Esophagus squamous epithelium (tissue), 5 donors: Measurements from ENCODE around the gene LRIG2. TPM values are rescaled to one million over a fixed set of nuclear protein-coding genes. Genes with fewer than 3 reads are reported as not detected.
"Not testable (repeated sequence)": the region's sequence is repeated elsewhere in the genome, so short reads cannot be mapped to it uniquely, and the experiment has no call there.

ENCODE experiments used
- DNase-seq: peaks from one replicate; lab custom pipeline; 2025; lab: John Stamatoyannopoulos, UW
- H3K27ac ChIP-seq, 4 donors: fragments of 200-600 bp; sonication (generic); one replicate each; pipeline ENCODE4 v1.5.1; 2016 to 2019; ENCODE audit warnings: mild to moderate bottlenecking in 1 of 4
- H3K27me3 ChIP-seq, 4 donors: fragments of 200-600 bp; sonication (generic); 1 replicate in 3 of 4; 2 replicates in 1 of 4; pipeline versions ENCODE4 v1.5.1 to v1.6.0; 2017 to 2021; ENCODE audit warnings: antibody characterized with exemption in 1 of 4
- H3K36me3 ChIP-seq, 3 donors: fragments of 200-600 bp; sonication (generic); one replicate each; pipeline ENCODE4 v1.5.1; 2016 to 2019
- H3K4me1 ChIP-seq, 3 donors: fragments of 200-600 bp; sonication (generic); one replicate each; pipeline ENCODE4 v1.5.1; 2017 to 2019
- H3K4me3 ChIP-seq, 4 donors: fragments of 200-600 bp; sonication (generic); 1 replicate in 3 of 4; 2 replicates in 1 of 4; pipeline ENCODE4 v1.5.1; 2016 to 2019; ENCODE audit warnings: mild to moderate bottlenecking in 2 of 4, moderate library complexity in 1 of 4
- H3K9me3 ChIP-seq, 3 donors: fragments of 200-600 bp; sonication (generic); one replicate each; pipeline ENCODE4 v1.5.1; 2016 to 2019
- POLR2A ChIP-seq, 4 donors: fragments of 450-650 bp; IDR thresholded peaks; one replicate each; pipeline ENCODE4 v1.6.1; 2017; ENCODE audit warnings: antibody characterized with exemption in 4 of 4, mild to moderate bottlenecking in 4 of 4, moderate library complexity in 3 of 4
- WGBS, 2 donors: methylation state at CpG; one replicate each; pipeline ENCODE4 v1.1.5; 2018; 5-methylcytosine and 5-hydroxymethylcytosine counted together
- intact Hi-C: fragments of 100-400 bp; cut with DNase I; formaldehyde crosslinking; loops from one replicate; pipeline ENCODE4 v1.15.0; 2022
- total RNA-seq, 4 donors: library from RNA; depleted of rRNA; stranded (reverse); fragments of >200 nt; gene quantifications; one replicate each; pipeline ENCODE4 v1.1.0, GENCODE V29; 2016
- TF ChIP-seq, protein P1 (sequence below), 6 experiments: fragments of 450-650 bp in 4 of 6; fragments of 200-600 bp in 2 of 6; sonication (generic) in 2 of 6; IDR thresholded peaks; one replicate each; pipeline ENCODE4 v1.5.1; 2016 to 2019; ENCODE audit warnings: antibody characterized with exemption in 6 of 6, mild to moderate bottlenecking in 4 of 6, moderate library complexity in 4 of 6
- donor health status: DM: yes; HTN: yes; CAD: no.

LRIG2 gene, protein sequence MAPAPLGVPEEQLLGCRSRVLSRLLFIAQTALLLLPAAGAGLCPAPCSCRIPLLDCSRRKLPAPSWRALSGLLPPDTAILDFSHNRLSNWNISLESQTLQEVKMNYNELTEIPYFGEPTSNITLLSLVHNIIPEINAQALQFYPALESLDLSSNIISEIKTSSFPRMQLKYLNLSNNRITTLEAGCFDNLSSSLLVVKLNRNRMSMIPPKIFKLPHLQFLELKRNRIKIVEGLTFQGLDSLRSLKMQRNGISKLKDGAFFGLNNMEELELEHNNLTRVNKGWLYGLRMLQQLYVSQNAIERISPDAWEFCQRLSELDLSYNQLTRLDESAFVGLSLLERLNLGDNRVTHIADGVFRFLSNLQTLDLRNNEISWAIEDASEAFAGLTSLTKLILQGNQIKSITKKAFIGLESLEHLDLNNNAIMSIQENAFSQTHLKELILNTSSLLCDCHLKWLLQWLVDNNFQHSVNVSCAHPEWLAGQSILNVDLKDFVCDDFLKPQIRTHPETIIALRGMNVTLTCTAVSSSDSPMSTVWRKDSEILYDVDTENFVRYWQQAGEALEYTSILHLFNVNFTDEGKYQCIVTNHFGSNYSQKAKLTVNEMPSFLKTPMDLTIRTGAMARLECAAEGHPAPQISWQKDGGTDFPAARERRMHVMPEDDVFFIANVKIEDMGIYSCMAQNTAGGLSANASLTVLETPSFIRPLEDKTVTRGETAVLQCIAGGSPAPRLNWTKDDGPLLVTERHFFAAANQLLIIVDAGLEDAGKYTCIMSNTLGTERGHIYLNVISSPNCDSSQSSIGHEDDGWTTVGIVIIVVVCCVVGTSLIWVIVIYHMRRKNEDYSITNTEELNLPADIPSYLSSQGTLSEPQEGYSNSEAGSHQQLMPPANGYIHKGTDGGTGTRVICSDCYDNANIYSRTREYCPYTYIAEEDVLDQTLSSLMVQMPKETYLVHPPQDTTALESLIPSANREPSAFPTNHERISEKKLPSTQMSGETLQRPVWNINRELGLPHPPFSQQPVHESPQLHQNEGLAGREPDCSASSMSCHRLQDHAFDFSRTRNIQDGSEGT
- 10 to 100 TPM in 3 of 4 donors, 1 to 10 TPM in 1; 8.9 to 18.3 (median 11.6) TPM for total RNA-seq

DNA sequence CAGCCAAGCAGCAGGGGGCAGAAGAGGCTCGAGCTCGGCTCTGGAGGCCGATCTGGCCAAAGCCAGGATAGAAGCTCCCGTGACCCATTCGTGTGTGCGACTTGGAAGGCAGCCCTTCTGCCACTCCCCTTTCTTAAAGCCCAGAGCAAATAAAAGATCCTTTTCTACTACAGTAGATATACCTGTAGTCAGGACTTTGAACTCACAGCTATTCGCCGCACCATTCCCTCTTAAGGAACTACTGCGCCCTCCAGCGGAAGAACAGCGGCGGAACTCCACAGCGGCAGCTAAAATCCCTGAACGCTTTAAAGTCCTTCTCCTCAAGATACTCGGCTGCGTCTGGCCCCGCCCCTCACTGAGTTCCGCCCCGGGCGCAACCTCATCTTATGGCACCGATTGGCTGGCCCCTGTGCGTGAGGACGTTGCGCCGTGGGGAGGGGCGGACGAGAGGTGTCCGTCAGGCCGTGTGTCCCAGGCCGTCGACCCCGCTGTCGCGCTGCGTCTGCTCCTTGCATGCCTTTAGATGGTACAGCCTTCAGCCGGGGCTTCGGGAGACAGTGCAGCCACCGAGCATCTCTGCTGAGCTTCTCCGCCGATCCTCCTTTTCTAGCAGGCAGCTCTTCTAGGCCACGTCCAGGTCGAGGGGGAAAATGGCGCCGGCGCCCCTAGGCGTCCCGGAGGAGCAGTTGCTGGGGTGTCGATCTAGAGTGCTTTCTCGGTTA is at the start of gene LRIG2:
TSS of gene LRIG2 (plus strand) at position 442 of the 722 bp plus-strand sequence. CDS start at position 651, 209 bp downstream.
- TF ChIP-seq, protein P1, sequence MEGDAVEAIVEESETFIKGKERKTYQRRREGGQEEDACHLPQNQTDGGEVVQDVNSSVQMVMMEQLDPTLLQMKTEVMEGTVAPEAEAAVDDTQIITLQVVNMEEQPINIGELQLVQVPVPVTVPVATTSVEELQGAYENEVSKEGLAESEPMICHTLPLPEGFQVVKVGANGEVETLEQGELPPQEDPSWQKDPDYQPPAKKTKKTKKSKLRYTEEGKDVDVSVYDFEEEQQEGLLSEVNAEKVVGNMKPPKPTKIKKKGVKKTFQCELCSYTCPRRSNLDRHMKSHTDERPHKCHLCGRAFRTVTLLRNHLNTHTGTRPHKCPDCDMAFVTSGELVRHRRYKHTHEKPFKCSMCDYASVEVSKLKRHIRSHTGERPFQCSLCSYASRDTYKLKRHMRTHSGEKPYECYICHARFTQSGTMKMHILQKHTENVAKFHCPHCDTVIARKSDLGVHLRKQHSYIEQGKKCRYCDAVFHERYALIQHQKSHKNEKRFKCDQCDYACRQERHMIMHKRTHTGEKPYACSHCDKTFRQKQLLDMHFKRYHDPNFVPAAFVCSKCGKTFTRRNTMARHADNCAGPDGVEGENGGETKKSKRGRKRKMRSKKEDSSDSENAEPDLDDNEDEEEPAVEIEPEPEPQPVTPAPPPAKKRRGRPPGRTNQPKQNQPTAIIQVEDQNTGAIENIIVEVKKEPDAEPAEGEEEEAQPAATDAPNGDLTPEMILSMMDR (IDR thresholded peaks at IDR 0.05), result peak; percentile 75 to 93 (median 87)
- peak in 3 of 4 donors; percentile 7 to 92 (median 80) for TF ChIP-seq POLR2A (IDR thresholded peaks at IDR 0.05)
- peaks cover 4 to 39% (median 24%) of the 10 kb centered on the region in 3 donors for H3K4me1 ChIP-seq
- DNase-seq, result peak; percentile 92
- WGBS, 2 donors, result 0 to 1% methylated on average over 22 to 23 of the region's 49 CpGs
- no peaks in the 10 kb centered on the region for H3K27me3 ChIP-seq
- peaks cover 0 to 10% (median 0%) of the 10 kb centered on the region in 3 donors for H3K36me3 ChIP-seq
- intact Hi-C loops, result no loop called here
- peak within 1 kb of the TSS; percentile 90 to 97 (median 94) for H3K27ac ChIP-seq
- peak within 1 kb of the TSS; percentile 65 to 88 (median 82) for H3K4me3 ChIP-seq
- no peaks in the 10 kb centered on the region for H3K9me3 ChIP-seq

DNA sequence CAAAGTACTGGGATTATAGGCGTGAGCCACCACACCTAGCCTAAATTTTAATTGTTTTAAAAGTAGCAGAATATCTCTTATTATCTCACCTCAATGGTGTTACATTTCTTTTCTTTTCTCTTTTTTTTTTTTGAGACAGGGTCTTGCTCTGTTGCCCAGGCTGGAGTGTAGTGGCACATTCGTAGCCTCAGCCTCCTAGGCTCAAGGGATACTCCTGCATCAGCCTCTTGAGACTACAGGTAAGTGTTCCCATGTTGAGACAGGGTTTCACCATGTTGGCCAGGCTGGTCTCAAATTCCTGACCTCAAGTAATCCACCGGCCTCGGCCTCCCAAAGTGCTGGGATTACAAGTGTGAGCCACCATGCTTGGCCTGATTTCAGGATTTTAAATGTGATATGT is 49.7 kb upstream of the LRIG2 start:
- H3K36me3 ChIP-seq, intact Hi-C loops, H3K4me3 ChIP-seq, H3K27me3 ChIP-seq, H3K27ac ChIP-seq, H3K9me3 ChIP-seq, DNase-seq: not testable (repeated sequence)
- 96% methylated on average over 2 to 4 of the region's 4 CpGs for WGBS, 2 donors
- H3K4me1 ChIP-seq, result peaks cover 5 to 18% (median 10%) of the 10 kb centered on the region in 3 donors

DNA sequence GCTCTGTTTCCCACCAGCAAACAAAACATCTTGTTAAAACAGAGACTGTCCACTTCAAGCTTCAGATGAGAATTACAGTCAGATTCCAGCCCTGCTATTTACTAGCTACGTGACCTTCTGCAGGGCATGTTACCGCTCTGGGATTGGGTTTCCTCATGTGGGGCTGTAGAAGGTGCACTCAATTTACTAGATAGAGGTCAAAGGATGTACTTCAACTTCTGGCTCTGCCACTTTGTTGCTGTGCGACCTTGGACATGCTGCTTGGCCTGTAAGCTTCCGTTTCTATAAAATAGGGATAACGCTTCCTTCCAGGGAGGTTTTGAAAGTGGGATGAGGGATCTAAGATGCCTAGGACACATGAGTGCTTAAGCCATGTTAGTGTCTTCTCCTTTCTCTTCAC is 46.0 kb upstream of the LRIG2 start:
- WGBS, 2 donors, result 80 to 81% methylated on average over 5 of the region's 5 CpGs
- Histone ChIP-seq H3K36me3 (no peaks in the 10 kb centered on the region), H3K4me3 (no peak overlapping the region), H3K9me3 (no peaks in the 10 kb centered on the region), H3K4me1 (peaks cover 0 to 6% (median 0%) of the 10 kb centered on the region in 3 donors), H3K27ac (no peak overlapping the region), H3K27me3 (no peaks in the 10 kb centered on the region)
- DNase-seq, result no peak
- TF ChIP-seq, protein P1 (IDR thresholded peaks at IDR 0.05), result no peak
- TF ChIP-seq POLR2A (IDR thresholded peaks at IDR 0.05), result no peak
- intact Hi-C loops, result no loop called here

DNA sequence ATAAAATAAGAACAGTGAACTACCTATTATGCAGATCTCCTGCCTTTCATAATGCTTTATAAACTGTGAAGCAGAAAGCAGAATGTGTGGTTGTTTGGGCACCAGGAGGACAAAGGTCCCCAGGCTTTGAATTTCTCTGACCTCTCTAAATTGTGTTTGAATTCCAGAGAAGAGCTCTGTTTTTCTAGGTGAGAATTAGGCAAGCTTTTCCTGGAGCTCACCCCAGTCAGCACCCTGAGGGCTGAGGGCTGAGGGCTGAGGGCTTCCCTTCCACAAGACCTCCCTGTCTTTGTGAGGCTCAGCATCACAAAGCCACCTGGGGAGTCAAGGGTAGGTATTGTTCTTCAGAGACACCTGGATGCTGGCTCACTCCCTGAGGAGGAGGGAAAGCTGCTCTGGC is 45.5 kb upstream of the LRIG2 start:
- no peak overlapping the region for H3K27ac ChIP-seq
- H3K4me1 ChIP-seq, result peaks cover 0 to 6% (median 0%) of the 10 kb centered on the region in 3 donors
- TF ChIP-seq, protein P1 (IDR thresholded peaks at IDR 0.05), result no peak
- TF ChIP-seq POLR2A (IDR thresholded peaks at IDR 0.05), result no peak
- no peaks in the 10 kb centered on the region for H3K27me3 ChIP-seq
- H3K36me3 ChIP-seq, result no peaks in the 10 kb centered on the region
- no peak for DNase-seq
- H3K9me3 ChIP-seq, result no peaks in the 10 kb centered on the region
- no peak overlapping the region for H3K4me3 ChIP-seq
- intact Hi-C loops, result no loop called here

DNA sequence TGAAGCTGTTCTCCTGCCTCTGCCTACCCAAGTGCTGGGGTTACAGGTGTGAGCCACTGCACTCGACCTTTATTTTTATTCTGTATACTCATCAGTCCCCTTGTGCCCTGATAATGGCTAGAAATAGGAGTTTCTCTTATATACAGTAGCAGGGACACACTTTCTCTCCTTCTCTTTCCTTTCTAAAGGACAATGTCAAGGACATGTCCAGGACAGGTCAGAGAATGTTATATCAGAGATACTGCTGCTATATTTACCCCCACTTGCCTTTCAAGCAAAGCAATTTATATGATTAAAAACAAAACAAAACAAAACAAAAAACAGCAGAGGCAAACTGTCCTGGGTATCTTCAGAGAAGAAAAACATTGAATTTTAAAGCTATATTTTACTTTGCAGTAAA is 43.2 kb upstream of the LRIG2 start:
- TF ChIP-seq, protein P1 (IDR thresholded peaks at IDR 0.05), result no peak
- no peak for TF ChIP-seq POLR2A (IDR thresholded peaks at IDR 0.05)
- Histone ChIP-seq H3K4me1 (peaks cover 0 to 11% (median 0%) of the 10 kb centered on the region in 3 donors), H3K9me3 (no peaks in the 10 kb centered on the region), H3K27ac (no peak overlapping the region), H3K27me3 (no peaks in the 10 kb centered on the region), H3K36me3 (no peaks in the 10 kb centered on the region), H3K4me3 (no peak overlapping the region)
- 50 to 70% methylated on average over 1 of the region's 1 CpG for WGBS, 2 donors
- intact Hi-C loops, result no loop called here
- no peak for DNase-seq
